ENCODE data around the gene SORBS2.
A peak's percentile ranks its signal among the peaks of the same experiment; 100 is the strongest.

SORBS2 gene

GRCh38 chr4:185666156-185666555 lies 145.8 kb downstream of the SORBS2 start:
- DNase-seq: no peak

GRCh38 chr4:185665655-185666054 lies 146.3 kb downstream of the SORBS2 start:
- DNase-seq: no peak

DNA sequence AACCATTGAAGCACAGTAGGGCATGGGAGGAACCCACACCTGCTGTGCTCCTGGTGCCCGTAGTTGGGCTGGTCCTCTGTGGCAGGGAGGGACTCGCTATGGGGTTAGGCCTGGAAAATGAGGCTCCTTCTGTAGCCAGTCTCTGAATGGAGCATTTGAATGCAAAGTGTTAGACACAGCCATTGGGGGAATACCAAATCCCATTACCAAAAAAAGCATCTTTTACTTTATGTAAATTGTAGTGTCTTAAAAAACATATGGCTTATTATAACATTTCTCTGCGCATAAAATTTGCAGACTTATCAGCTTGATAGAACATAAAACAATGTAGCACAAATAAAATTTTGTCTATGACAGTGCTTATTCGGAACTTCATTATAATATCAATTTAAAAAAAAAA lies 147.5 kb downstream of the SORBS2 start:
- DNase-seq: no peak

GRCh38 chr4:185662030-185662778 lies 149.8 kb downstream of the SORBS2 start:
- no peak for DNase-seq

DNA sequence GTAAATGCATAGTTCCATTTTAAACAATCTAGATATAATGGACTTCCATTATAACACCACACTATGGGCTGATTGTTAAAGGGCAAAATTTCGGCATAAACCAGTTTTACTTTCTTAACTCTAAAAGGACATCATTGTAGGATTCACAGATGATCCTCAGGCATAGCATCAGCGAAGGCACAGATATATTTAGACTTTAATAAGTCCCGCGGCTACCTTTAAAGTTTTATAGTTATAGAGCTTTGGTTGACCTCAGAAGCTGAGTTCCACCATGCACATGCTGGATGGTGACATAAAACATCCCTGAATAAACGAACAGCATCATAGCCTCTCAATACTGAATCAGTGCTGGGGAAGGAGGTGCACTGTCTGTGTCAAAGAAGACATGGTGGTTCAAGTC lies 151.7 kb downstream of the SORBS2 start:
- no peak for DNase-seq

GRCh38 chr4:185657699-185658098 lies 154.3 kb downstream of the SORBS2 start:
- DNase-seq: no peak

DNA sequence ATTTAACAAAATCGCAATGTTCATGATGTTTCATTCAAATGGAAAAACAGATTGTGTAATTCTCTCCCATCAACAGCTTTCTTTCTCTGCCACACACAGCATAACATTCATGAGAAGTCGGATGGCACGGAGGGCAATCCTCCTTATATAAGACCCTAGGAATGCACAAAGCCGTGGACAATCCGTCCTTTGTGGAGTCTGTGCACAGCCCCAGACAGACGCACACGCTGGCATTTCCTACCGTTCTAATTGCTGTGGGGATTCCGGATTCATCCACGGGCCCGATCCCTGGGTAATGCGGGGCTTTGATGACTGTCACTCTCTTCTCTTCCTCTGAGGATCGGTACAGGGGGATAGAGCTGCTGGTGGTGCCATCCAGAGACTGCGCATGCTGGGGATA lies 154.8 kb downstream of the SORBS2 start:
- DNase-seq: no peak

- no peak for DNase-seq
Measured at GRCh38 chr4:185656467-185656931, 155.5 kb downstream of the SORBS2 start.

DNA sequence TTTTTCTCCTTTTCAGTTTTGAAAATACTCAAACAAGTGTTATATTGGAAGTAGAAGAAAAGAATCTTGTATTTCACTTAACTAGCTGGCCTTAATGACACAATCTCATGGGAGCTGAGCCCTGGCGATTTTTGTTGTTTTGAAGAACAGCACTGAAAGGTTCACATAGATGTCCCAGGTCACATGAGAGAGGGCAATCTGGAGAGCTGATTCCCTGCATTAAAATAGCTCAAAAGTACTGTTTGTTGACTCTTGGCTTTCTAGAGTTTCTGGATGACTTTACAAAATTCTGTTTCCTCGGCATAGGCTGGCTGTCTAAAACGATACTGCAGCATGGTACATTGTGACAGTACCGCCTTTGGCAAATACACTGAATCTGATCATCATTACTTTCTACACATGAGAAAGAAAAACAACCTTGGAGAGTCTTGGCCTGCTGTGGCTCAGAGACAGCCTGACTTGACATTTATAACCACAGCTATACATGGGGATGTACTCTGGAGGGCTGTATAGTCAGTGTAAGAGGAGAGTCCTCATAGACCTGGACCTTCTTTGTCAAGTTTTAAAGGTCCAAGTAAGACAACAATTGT lies 156.9 kb downstream of the SORBS2 start:
- no peak for DNase-seq

- DNase-seq: no peak
Measured at GRCh38 chr4:185654311-185654710, 157.7 kb downstream of the SORBS2 start.

DNA sequence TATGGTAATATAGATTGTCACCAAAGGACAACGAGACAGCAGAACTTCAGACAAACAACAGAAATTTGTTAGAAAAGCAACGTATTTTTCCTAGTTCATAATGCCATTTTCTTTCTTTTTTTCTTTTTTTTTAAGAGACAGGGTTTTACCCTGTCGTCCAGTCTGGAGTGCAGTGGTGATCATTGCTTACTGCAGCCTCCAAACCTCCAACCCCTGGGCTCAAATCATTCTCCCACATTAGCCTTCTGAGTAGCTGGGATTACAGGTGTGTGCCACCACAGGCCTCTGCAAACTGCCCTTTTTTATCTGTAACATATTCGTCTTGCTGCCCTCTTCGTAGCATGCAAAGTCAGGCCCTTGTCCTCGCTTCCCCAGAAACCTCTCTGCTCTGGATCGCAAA lies 160.1 kb downstream of the SORBS2 start:
- DNase-seq: no peak

DNA sequence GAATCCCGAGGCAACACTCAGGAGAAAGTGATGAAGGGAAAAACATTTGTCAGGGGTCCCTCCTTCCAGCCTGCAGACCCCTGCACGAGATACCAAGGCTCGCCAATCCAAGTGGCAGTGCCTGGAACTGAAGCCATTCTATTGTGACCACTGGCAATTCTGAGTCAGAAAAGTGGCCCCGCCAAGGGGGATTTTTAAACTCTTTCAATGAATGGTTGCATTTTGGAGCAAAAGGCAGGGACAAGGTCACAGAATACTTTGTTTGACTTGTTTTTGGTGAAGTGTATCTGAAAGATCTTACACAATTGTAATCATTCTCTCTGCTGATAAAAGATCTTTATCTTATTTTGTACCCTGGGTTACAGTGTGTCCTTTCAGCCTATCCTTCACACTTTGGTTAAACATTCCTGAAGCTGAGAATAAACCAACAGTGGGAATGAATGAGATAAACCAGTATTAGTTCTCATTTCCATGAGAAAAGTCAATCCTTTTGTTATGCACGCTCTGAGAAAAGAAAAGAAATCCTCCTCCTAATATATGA lies 160.8 kb downstream of the SORBS2 start:
- DNase-seq: no peak

DNA sequence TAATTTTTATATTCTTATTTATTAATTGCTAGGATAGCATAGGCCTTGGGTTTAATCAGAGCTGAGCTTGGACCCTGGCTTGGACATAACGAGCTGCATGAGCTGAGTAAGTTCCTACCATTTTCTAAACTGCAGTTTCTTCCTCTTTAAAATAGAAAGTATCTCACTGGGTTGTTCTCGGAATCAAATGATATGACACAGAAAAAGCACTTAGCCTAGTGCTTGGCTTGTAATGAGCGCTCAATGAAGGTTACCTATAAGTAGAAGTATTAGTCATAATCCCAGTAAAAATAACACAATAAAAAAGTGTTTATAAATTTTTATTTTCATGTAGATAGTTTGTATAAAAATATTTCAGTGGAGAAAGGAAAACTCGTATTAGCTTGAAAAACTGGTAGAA lies 163.4 kb downstream of the SORBS2 start:
- no peak for DNase-seq

- DNase-seq: no peak
Measured at GRCh38 chr4:185645403-185645802, 166.6 kb downstream of the SORBS2 start.

DNA sequence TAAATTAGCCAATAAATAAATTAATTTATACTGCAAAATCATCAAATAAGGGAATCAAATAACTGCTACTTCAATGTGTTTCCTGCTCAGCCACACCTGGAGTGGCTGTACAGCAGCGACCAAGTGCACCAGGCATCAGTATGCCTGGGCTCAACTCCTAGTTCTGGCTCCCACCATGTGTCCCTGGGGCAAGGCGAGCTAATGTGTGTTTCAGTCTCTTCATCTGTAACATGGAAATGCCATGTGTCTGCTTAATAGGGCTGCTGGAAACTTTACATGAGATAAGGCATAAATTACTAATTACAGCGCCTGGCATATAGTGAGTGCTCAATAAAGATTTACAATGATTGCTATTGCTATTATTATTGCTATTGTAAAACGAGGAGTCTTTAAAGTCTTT lies 167.6 kb downstream of the SORBS2 start:
- DNase-seq: no peak

DNA sequence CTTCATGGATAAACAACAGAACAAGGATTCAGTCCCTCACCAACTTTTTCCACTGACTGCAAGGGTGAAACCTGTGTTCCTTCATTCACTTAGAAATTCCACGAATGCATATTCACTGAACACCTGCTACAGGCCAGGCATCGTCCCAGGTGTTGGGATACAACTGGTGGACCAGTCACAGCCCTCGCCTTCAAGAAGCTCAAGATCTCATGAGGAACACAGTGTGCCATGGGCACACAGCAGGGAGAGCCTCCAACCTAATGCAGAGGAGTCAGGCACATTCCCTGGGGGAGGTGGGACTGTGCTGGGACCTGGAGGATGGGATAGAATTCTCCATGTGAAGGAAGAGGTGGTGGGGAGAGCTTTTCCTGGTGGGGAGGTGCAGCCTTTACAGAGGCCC lies 169.1 kb downstream of the SORBS2 start:
- no peak for DNase-seq

DNA sequence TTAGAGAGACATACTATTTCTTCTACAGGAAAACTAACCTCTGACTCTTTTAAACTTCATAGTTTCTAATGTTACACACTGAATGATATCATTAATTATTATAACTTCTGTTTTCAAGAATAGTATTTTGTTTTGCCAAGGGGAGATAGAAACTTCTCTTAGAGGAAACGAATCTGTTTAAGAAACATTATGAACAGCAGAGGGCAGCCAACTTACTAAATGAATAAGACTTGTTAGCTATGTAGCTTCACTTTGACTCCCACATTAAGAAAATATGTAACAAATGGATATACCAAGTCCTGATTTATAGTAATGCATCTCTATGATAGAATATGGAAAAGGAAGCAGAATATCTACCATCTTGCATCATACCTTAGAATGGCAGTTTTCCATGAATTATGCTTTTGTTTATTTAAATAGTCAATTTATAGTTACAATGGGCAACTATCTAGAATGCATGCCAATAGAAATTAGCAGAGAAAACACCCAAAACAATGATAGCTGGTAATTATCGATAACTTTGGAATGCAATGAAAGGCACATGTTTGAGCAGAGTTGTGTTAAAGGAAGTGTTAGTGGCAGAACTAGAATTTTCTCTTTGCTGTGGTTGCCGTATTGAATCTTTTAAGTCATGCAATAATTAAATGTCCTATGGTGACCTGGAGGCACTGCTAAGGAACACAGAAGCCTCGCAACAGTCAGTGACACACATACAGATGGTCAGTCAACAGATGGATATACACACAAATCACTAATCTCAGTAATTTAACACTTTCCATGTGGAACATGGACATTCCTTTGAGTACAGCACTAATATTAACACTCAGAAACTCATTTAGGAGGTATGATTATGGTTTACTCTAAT lies 171.0 kb downstream of the SORBS2 start:
- DNase-seq: peak; percentile 2

DNA sequence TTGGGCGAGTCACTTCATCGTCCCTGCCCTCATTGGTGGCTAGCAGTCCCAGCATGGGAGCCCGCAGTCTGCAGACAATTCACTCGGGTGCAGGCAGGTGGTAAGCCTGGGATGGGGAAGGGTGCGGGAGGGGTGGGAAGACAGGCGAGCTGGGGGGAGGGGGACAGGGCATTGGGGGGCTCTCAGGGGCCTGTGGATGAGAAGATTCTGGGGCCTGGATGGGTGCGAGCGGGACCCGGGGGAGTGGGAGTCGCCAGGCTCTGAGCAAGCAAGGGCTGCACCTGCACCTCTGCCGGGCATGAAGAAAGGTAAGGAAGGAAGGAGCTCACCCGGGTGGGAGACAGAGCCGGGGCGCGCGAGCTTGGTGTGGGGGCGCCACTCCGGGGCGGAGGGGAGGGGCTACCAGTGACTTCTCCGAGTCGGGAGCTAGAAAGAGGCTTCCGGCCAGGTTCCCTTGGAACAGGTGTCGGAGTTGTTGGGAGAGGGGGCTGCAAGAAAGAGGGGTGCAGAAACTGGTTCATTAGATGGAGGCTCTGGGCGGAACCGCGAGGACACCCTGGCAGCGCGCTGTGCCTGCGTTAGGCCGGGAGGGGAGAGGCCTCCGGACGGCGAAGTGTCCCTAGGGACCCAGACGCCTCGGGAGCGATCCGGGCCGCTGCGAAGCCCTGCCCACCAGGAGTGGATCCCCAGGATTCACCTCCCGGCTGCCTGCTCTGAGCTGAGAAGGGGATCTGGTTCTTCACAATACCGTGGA lies 173.3 kb downstream of the SORBS2 start:
- no peak for DNase-seq

DNA sequence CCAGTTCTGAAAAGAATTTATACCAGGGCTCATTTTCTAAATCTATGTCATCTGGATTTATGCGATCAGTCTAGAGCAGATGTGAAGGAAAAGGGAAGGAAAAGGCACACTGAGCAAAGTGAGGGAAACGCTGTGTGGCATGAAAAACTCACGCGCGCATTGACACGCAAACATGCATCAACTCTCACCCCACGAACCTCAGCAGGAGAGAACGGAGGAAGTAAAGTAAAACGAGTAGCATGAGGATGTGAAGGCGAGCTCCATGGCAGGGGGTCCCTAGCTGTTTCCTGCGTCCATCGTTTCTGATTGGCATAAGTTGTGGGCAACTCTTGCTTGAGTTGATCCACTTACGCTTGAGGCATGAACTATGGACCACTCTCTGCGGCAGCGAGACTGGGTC lies 173.9 kb downstream of the SORBS2 start:
- no peak for DNase-seq

DNA sequence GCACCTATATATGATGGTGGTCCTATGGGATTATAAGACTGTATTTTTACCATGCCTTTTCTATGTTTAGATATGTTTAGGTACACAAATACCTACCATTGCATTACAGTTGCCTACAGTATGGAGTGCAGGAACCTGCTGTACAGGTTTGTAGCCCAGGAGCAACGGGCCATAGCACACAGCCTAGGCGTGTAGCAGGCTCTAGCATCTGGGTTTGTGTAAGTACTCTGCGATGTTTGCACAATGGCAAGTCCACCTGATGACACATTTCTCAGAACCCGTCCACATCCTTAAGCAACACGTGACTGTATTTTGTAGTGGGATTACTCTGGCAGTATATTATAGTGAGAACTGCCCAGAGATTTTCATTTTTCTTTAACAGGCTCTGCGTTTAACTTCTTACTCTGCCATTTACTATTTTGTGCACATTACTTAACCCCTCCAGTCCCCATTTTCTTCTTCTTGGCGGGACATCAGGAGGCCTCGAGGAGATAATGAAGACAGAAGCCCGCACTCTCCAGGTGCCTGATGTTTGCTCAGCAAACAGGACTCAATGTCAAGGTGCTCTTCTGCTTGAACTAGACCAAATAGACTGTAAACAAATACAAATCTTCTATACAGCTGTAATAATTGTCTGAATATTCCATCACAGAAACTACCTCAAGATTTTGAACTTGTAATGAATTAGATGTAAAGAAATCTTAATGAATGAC lies 174.7 kb downstream of the SORBS2 start:
- DNase-seq: no peak

- DNase-seq: no peak
Measured at GRCh38 chr4:185634066-185634652, 177.8 kb downstream of the SORBS2 start.

DNA sequence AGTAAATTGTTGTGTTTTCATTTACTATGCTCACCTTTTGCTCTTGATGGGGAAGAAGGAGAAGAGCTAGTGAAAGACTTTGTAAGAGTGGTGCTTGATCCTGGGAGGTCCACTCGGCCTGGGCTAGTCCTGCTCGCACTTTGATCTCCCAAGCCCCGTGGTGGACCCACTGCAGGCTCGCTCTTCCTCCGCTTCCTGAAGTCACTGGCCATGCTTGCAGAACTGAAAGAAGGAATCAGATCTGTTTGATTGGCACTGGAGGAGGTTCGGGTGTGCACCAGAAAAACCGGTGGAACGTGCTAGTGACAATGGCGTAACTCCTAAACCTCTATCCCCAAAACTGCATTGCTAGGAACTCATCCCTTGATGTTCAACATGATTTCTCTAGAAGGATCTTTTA lies 185.2 kb downstream of the SORBS2 start:
- DNase-seq: no peak

All from NCI-H1436 treated with DMSO at 0.1 percent for 48 hours (cell line).